ENCODE data around the gene HMGXB4. TPM values are rescaled to one million over a fixed set of nuclear protein-coding genes. Genes with fewer than 3 reads are reported as not detected.

The HMGXB4 gene
- total and polyA plus RNA-seq, 2 of the 13 experiments (the other 11 are each of a cell fraction or from before 2014, with no cell fraction given): 13.9 to 16.3 TPM

GRCh38 chr22:35322893-35323292, 65.6 kb downstream of the HMGXB4 start (continued):
- TF ChIP-seq NFAT5 (CRISPR knock-in tag; IDR thresholded peaks at IDR 0.05): no peak
- TF ChIP-seq MED8 (CRISPR knock-in tag; IDR thresholded peaks at IDR 0.05; ENCODE audit: insufficient replicate concordance): no peak
- TF ChIP-seq YY1 (IDR thresholded peaks at IDR 0.05; ENCODE audit: insufficient read depth, insufficient replicate concordance, low read depth, low read length): no peak
- no peak for TF ChIP-seq TFE3 (CRISPR knock-in tag; IDR thresholded peaks at IDR 0.05)
- TF ChIP-seq ZNF296 (CRISPR knock-in tag; conservative IDR thresholded peaks at IDR 0.05): no peak
- no peak for TF ChIP-seq ZNF563 (CRISPR knock-in tag; IDR thresholded peaks at IDR 0.05)
- TF ChIP-seq ELK4 (CRISPR knock-in tag; IDR thresholded peaks at IDR 0.05; ENCODE audit: borderline replicate concordance): no peak

Measured in HepG2 (cell line).